MM.1S (cell line): ENCODE results near the gene OSBPL2.

Source experiments
- DNase-seq: peaks from one replicate; pipeline ENCODE4 v3.0.0-alpha.2; 2015
- H2AFZ ChIP-seq: fragments of 300-600 bp; sonication (generic); 2 replicates; pipeline ENCODE4 v1.6.0; 2016; ENCODE audit warnings: antibody characterized with exemption, low read length
- H3F3A ChIP-seq: fragments of 300-600 bp; sonication (generic); 2 replicates; pipeline ENCODE4 v1.6.1; 2016; ENCODE audit warnings: mild to moderate bottlenecking, antibody characterized with exemption, low read length, moderate library complexity, mixed read lengths; ENCODE audit not compliant: insufficient read depth
- H3K27ac ChIP-seq: fragments of 300-600 bp; sonication (generic); 2 replicates; pipeline ENCODE4 v1.5.1; 2016; ENCODE audit warnings: mild to moderate bottlenecking, low read length
- H3K27me3 ChIP-seq: fragments of 300-600 bp; sonication (generic); replicated peaks from 2 replicates; pipeline ENCODE4 v1.6.0; 2016; ENCODE audit warnings: low read length; ENCODE audit not compliant: insufficient read depth
- H3K36me3 ChIP-seq: fragments of 300-600 bp; sonication (generic); replicated peaks from 2 replicates; pipeline ENCODE4 v1.6.1; 2016; ENCODE audit warnings: mild to moderate bottlenecking, low read length, mixed read lengths; ENCODE audit not compliant: insufficient read depth
- H3K4me1 ChIP-seq: fragments of 300-600 bp; sonication (generic); 2 replicates; pipeline ENCODE4 v1.6.1; 2016; ENCODE audit warnings: low read length, mixed read lengths
- H3K4me2 ChIP-seq: fragments of 300-600 bp; sonication (generic); 2 replicates; pipeline ENCODE4 v1.6.0; 2016; ENCODE audit warnings: low read depth, low read length
- H3K4me3 ChIP-seq: fragments of 300-600 bp; sonication (generic); 2 replicates; pipeline ENCODE4 v1.5.1; 2016; ENCODE audit warnings: low read length, mixed read lengths
- H3K79me2 ChIP-seq: fragments of 300-600 bp; sonication (generic); 2 replicates; pipeline ENCODE4 v1.6.1; 2016; ENCODE audit warnings: mixed run types, low read length, mixed read lengths
- H3K9ac ChIP-seq: fragments of 300-600 bp; sonication (generic); 2 replicates; pipeline ENCODE4 v1.6.1; 2016; ENCODE audit warnings: low read length, mixed read lengths
- H3K9me2 ChIP-seq: fragments of 300-600 bp; sonication (generic); replicated peaks from 2 replicates; pipeline ENCODE4 v1.6.1; 2016; ENCODE audit warnings: mild to moderate bottlenecking, low read length, mixed read lengths; ENCODE audit not compliant: insufficient read depth
- H3K9me3 ChIP-seq: fragments of 300-600 bp; sonication (generic); replicated peaks from 2 replicates; pipeline ENCODE4 v1.6.1; 2016; ENCODE audit warnings: mild to moderate bottlenecking, low read length, mixed read lengths; ENCODE audit not compliant: insufficient read depth
- H4K20me1 ChIP-seq: fragments of 300-600 bp; sonication (generic); 2 replicates; pipeline ENCODE4 v1.6.1; 2016; ENCODE audit warnings: mild to moderate bottlenecking, low read length, moderate library complexity, mixed read lengths; ENCODE audit not compliant: insufficient read depth
- EZH2 ChIP-seq: fragments of 300-600 bp; sonication (generic); optimal IDR thresholded peaks from 2 replicates; pipeline ENCODE3; 2017; ENCODE audit warnings: low read depth, mild to moderate bottlenecking, antibody characterized with exemption, low read length, mixed read lengths
- EZH2phosphoT487 ChIP-seq: fragments of 300-600 bp; sonication (generic); IDR thresholded peaks from 2 replicates; pipeline ENCODE4 v1.6.1; 2018; ENCODE audit warnings: antibody characterized with exemption, low read length
- TF ChIP-seq, protein P1 (sequence below): fragments of 300-600 bp; sonication (generic); IDR thresholded peaks from 2 replicates; pipeline ENCODE4 v1.5.1; 2016; ENCODE audit warnings: antibody characterized with exemption, low read length, mixed read lengths

Gene OSBPL2

DNA sequence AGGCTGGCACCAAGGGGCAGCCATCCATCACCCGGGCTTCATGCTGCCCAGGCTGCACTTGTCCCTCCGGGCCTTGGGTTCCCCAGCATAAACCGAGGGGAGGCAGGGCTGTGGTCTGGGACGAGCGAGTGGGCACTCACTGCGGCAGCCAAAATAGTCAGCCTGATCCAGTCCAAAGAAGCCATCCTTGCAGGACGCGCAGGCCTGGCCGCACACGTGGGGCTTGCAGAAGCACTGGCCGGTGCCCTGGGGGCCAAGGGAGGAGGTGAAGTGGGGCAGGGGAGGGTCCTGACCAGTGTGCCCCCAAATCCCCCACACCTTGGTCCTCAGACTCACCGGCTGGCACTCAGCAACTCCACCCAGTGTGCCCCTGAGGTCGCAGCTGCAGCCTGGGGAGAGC lies 96.6 kb downstream of the OSBPL2 start:
- Histone ChIP-seq H3F3A (peaks cover 29% of the 10 kb centered on the region), H3K79me2 (peaks cover 6% of the 10 kb centered on the region; the same call in 1 of the 2 replicates), H3K9ac (no peak overlapping the region), H3K4me3 (no peak overlapping the region), H3K27ac (no peak overlapping the region), H3K9me3 (no peaks in the 10 kb centered on the region), H3K4me1 (peaks cover 29% of the 10 kb centered on the region), H3K36me3 (no peaks in the 10 kb centered on the region), H4K20me1 (no peaks in the 10 kb centered on the region), H2AFZ (no peak overlapping the region), H3K9me2 (no peaks in the 10 kb centered on the region), H3K4me2 (no peak overlapping the region), H3K27me3 (no peaks in the 10 kb centered on the region)
- no peak for DNase-seq
- TF ChIP-seq, protein P1, sequence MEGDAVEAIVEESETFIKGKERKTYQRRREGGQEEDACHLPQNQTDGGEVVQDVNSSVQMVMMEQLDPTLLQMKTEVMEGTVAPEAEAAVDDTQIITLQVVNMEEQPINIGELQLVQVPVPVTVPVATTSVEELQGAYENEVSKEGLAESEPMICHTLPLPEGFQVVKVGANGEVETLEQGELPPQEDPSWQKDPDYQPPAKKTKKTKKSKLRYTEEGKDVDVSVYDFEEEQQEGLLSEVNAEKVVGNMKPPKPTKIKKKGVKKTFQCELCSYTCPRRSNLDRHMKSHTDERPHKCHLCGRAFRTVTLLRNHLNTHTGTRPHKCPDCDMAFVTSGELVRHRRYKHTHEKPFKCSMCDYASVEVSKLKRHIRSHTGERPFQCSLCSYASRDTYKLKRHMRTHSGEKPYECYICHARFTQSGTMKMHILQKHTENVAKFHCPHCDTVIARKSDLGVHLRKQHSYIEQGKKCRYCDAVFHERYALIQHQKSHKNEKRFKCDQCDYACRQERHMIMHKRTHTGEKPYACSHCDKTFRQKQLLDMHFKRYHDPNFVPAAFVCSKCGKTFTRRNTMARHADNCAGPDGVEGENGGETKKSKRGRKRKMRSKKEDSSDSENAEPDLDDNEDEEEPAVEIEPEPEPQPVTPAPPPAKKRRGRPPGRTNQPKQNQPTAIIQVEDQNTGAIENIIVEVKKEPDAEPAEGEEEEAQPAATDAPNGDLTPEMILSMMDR, result no peak
- no peak for TF ChIP-seq EZH2phosphoT487

DNA sequence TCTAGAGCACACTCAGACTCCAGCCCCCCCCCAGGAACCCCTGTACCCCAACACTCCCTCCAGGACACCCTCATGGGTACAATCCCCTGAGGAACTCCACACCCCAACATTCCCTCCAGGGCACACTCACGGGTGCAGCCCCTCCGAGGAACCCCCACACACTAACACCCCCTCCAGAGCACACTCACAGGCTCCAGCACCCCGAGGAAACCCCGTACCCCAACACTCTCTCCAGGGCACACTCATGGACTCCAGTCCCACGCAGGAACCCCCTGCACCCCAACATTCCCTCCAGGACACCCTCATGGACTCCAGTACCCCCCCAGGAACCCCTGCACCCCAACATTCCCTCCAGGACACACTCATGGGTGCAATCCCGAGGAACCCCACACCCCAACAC lies 97.2 kb downstream of the OSBPL2 start:
- no peak for DNase-seq
- Histone ChIP-seq H3K4me3 (no peak overlapping the region), H3K9me3 (no peaks in the 10 kb centered on the region), H3K9me2 (no peaks in the 10 kb centered on the region), H2AFZ (no peak overlapping the region), H3K9ac (no peak overlapping the region), H4K20me1 (no peaks in the 10 kb centered on the region), H3K4me1 (peaks cover 31% of the 10 kb centered on the region), H3K27ac (no peak overlapping the region), H3K27me3 (no peaks in the 10 kb centered on the region), H3K36me3 (no peaks in the 10 kb centered on the region), H3F3A (peaks cover 35% of the 10 kb centered on the region), H3K79me2 (peaks cover 6% of the 10 kb centered on the region; the same call in 1 of the 2 replicates), H3K4me2 (no peak overlapping the region)
- TF ChIP-seq EZH2, result no peak
- TF ChIP-seq EZH2phosphoT487, result no peak
- TF ChIP-seq, protein P1, result no peak

DNA sequence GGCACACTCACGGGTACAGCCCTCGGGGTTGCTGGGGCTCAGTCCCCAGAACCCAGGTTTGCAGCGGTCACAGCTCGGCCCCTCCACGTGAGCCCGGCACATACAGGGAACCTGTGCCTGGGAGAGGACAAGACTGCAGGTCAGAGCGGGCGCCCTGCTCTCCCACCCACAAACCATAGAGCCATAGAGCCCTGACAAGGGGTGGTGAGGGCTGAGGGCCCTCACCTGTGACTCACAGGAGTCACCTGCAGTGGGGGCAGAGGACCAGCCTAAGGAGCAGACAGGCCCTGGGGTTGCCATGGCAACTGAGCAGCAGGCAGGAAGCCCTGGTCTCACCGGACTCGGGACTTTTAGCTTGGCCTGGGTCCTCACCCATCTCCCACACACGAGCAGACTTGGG lies 98.0 kb downstream of the OSBPL2 start:
- TF ChIP-seq EZH2phosphoT487 (no peak), EZH2 (no peak)
- TF ChIP-seq, protein P1, result no peak
- H3K9ac ChIP-seq, result no peak overlapping the region
- H3K4me1 ChIP-seq, result peaks cover 35% of the 10 kb centered on the region
- no peak overlapping the region for H2AFZ ChIP-seq
- no peaks in the 10 kb centered on the region for H3K27me3 ChIP-seq
- no peak overlapping the region for H3K4me3 ChIP-seq
- peak overlapping the region; percentile 100 for H3K27ac ChIP-seq
- peaks cover 9% of the 10 kb centered on the region for H3K79me2 ChIP-seq
- H3K9me2 ChIP-seq, result no peaks in the 10 kb centered on the region
- no peak overlapping the region for H3K4me2 ChIP-seq
- DNase-seq, result no peak
- no peaks in the 10 kb centered on the region for H4K20me1 ChIP-seq
- H3K9me3 ChIP-seq, result no peaks in the 10 kb centered on the region
- H3K36me3 ChIP-seq, result no peaks in the 10 kb centered on the region
- peaks cover 42% of the 10 kb centered on the region for H3F3A ChIP-seq
